Measurements from ENCODE around the gene ENTPD8. TPM values are rescaled to one million over a fixed set of nuclear protein-coding genes. Genes with fewer than 3 reads are reported as not detected.

Gene ENTPD8
- total RNA-seq, 1 experiment from 2014 or later = 0.77 TPM

DNA sequence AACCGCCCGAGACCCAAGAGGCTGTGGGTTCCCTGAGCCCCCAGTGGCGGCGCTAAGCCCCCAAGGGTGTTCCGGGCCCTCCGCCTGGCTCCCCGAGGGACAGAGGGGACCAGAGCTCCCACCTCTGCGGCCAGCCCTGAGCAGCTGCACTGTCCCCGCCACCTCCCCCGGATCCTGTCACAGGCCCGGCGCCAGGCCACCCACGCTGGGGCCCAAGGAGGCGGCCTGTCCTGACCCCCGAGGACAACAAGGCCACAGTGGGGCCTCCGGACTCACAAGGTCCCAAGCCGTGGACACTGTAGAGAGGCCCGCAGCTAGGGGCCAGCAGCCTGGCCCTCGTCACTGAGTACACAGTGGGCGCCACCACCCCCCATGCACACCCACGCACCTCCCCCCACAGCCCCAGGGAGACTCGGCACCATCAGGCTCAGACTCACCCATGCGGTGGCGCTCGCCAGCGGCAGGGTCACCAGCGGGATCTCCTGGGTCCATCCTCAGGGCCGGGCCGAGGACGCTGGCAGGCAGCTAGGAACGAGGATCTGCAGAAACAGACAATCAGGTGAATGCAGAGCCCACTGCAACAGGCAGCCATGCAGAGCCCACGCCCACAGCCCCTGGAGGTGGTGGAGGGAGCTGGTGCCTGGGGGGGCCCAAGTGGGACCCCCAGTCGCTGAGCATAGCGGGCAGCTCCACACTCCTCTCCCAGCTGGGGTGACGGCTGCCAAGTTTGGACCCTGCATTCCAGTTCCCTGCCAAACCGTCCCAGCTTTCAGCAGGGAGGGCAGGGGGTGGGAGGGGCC is 46.1 kb downstream of the ENTPD8 start:
- Mint-ChIP-seq H3K27ac (no peak overlapping the region), H3K36me3 (ENCODE audit: insufficient read depth in 1 of 3, low read depth in 3 of 3) (peaks cover 0 to 8% (median 7%) of the 10 kb centered on the region in 3 experiments; a peak in 5 of 7 replicates), H3K4me3 (no peak overlapping the region), H3K27me3 (ENCODE audit: low read depth) (no peaks in the 10 kb centered on the region), H3K4me1 (no peaks in the 10 kb centered on the region), H3K9me3 (no peaks in the 10 kb centered on the region)
- Histone ChIP-seq H3K79me2 (ENCODE audit: insufficient read depth, low read length) (no peaks in the 10 kb centered on the region), H3K14ac (ENCODE audit: insufficient read depth, low read length) (no peak overlapping the region; the same call in 1 of the 2 replicates), H3K27me3 (ENCODE audit: insufficient read depth, low read length) (no peaks in the 10 kb centered on the region), H4K91ac (ENCODE audit: insufficient read length, low read depth, low read length) (no peak overlapping the region), H2BK12ac (ENCODE audit: insufficient read length, low read depth, low read length) (no peak overlapping the region), H3K56ac (ENCODE audit: insufficient read length, low read depth, low read length) (no peak overlapping the region), H3T11ph (ENCODE audit: low read length) (no peak overlapping the region), H4K5ac (ENCODE audit: insufficient read length, low read depth, low read length) (no peak overlapping the region), H3K79me1 (ENCODE audit: insufficient read depth, low read depth, low read length, poor library complexity, severe bottlenecking) (no peaks in the 10 kb centered on the region), H3K9me3 (ENCODE audit: control insufficient read depth, low read depth, low read length) (no peaks in the 10 kb centered on the region), H3K23ac (ENCODE audit: insufficient read length, low read depth, low read length) (no peak overlapping the region), H3K9ac (ENCODE audit: extremely low read depth, insufficient read length, low read length) (no peak overlapping the region), H3K4ac (ENCODE audit: low read depth, low read length) (no peak overlapping the region), H2BK20ac (ENCODE audit: low read depth, low read length, poor library complexity, severe bottlenecking) (no peak overlapping the region), H4K20me1 (ENCODE audit: control insufficient read depth, insufficient read depth, insufficient read length) (no peaks in the 10 kb centered on the region), H3K18ac (ENCODE audit: insufficient read length, low read depth, low read length) (no peak overlapping the region), H2BK15ac (ENCODE audit: low read depth, low read length) (no peak overlapping the region), H2BK5ac (ENCODE audit: insufficient read length, low read length) (no peak overlapping the region), H3K23me2 (ENCODE audit: insufficient read length, low read depth, low read length, poor library complexity, severe bottlenecking) (no peaks in the 10 kb centered on the region), H2AK5ac (ENCODE audit: insufficient read length, low read length) (no peak overlapping the region), H4K8ac (replicated peaks; ENCODE audit: insufficient read length, low read depth, low read length) (no peak overlapping the region), H3K4me2 (ENCODE audit: insufficient read depth, insufficient read length, low read length) (no peak overlapping the region), H3K4me1 (ENCODE audit: insufficient read depth, low read length) (no peaks in the 10 kb centered on the region), H2AFZ (ENCODE audit: low read length) (no peak overlapping the region), H3K27ac (ENCODE audit: insufficient read length, low read depth, low read length) (no peak overlapping the region), H2BK120ac (ENCODE audit: low read depth, low read length, poor library complexity, severe bottlenecking) (no peak overlapping the region)
- WGBS (ENCODE audit: extremely low coverage, insufficient read length, low lambda C conversion rate) = no CpG with 5 or more reads among the region's 36 CpGs
- TF ChIP-seq, protein P1, sequence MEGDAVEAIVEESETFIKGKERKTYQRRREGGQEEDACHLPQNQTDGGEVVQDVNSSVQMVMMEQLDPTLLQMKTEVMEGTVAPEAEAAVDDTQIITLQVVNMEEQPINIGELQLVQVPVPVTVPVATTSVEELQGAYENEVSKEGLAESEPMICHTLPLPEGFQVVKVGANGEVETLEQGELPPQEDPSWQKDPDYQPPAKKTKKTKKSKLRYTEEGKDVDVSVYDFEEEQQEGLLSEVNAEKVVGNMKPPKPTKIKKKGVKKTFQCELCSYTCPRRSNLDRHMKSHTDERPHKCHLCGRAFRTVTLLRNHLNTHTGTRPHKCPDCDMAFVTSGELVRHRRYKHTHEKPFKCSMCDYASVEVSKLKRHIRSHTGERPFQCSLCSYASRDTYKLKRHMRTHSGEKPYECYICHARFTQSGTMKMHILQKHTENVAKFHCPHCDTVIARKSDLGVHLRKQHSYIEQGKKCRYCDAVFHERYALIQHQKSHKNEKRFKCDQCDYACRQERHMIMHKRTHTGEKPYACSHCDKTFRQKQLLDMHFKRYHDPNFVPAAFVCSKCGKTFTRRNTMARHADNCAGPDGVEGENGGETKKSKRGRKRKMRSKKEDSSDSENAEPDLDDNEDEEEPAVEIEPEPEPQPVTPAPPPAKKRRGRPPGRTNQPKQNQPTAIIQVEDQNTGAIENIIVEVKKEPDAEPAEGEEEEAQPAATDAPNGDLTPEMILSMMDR (conservative IDR thresholded peaks at IDR 0.05) = no peak
- DNase-seq = no peak

Measured in H9 (cell line).